ENCODE results near the gene CANT1. TPM values are rescaled to one million over a fixed set of nuclear protein-coding genes. Genes with fewer than 3 reads are reported as not detected.

The CANT1 gene
- total RNA-seq, 1 donor from 2014 or later, result 81.6 TPM

GRCh38 chr17:79048826-79049755, 39.5 kb upstream of the CANT1 start:
- Mint-ChIP-seq H3K27me3 (ENCODE audit: unreplicated experiment) (peaks cover 14% of the 10 kb centered on the region), H3K4me3 (ENCODE audit: unreplicated experiment) (no peak overlapping the region), H3K27ac (ENCODE audit: unreplicated experiment) (no peak overlapping the region), H3K36me3 (ENCODE audit: low read depth, unreplicated experiment) (no peaks in the 10 kb centered on the region), H3K4me1 (ENCODE audit: unreplicated experiment) (no peaks in the 10 kb centered on the region), H3K9me3 (ENCODE audit: unreplicated experiment) (no peaks in the 10 kb centered on the region)
- TF ChIP-seq, protein P1, sequence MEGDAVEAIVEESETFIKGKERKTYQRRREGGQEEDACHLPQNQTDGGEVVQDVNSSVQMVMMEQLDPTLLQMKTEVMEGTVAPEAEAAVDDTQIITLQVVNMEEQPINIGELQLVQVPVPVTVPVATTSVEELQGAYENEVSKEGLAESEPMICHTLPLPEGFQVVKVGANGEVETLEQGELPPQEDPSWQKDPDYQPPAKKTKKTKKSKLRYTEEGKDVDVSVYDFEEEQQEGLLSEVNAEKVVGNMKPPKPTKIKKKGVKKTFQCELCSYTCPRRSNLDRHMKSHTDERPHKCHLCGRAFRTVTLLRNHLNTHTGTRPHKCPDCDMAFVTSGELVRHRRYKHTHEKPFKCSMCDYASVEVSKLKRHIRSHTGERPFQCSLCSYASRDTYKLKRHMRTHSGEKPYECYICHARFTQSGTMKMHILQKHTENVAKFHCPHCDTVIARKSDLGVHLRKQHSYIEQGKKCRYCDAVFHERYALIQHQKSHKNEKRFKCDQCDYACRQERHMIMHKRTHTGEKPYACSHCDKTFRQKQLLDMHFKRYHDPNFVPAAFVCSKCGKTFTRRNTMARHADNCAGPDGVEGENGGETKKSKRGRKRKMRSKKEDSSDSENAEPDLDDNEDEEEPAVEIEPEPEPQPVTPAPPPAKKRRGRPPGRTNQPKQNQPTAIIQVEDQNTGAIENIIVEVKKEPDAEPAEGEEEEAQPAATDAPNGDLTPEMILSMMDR (IDR thresholded peaks at IDR 0.05; ENCODE audit: unreplicated experiment), result no peak
- no peak for DNase-seq (ENCODE audit: low spot score)

GRCh38 chr17:79047923-79048825, 38.6 kb upstream of the CANT1 start:
- peaks cover 3% of the 10 kb centered on the region for H3K4me1 Mint-ChIP-seq (ENCODE audit: unreplicated experiment)
- H3K27me3 Mint-ChIP-seq (ENCODE audit: unreplicated experiment), result peaks cover 17% of the 10 kb centered on the region
- no peaks in the 10 kb centered on the region for H3K9me3 Mint-ChIP-seq (ENCODE audit: unreplicated experiment)
- H3K36me3 Mint-ChIP-seq (ENCODE audit: low read depth, unreplicated experiment), result peaks cover 4% of the 10 kb centered on the region
- TF ChIP-seq, protein P1 (IDR thresholded peaks at IDR 0.05; ENCODE audit: unreplicated experiment), result no peak
- no peak overlapping the region for H3K4me3 Mint-ChIP-seq (ENCODE audit: unreplicated experiment)
- DNase-seq (ENCODE audit: low spot score), result no peak
- no peak overlapping the region for H3K27ac Mint-ChIP-seq (ENCODE audit: unreplicated experiment)

- Mint-ChIP-seq H3K27me3 (ENCODE audit: unreplicated experiment) (peaks cover 20% of the 10 kb centered on the region), H3K27ac (ENCODE audit: unreplicated experiment) (no peak overlapping the region), H3K9me3 (ENCODE audit: unreplicated experiment) (no peaks in the 10 kb centered on the region), H3K4me1 (ENCODE audit: unreplicated experiment) (peaks cover 4% of the 10 kb centered on the region), H3K36me3 (ENCODE audit: low read depth, unreplicated experiment) (peaks cover 7% of the 10 kb centered on the region), H3K4me3 (ENCODE audit: unreplicated experiment) (no peak overlapping the region)
- DNase-seq (ENCODE audit: low spot score), result no peak
- TF ChIP-seq, protein P1 (IDR thresholded peaks at IDR 0.05; ENCODE audit: unreplicated experiment), result no peak
Measured at GRCh38 chr17:79047291-79047920, 37.8 kb upstream of the CANT1 start.

DNA sequence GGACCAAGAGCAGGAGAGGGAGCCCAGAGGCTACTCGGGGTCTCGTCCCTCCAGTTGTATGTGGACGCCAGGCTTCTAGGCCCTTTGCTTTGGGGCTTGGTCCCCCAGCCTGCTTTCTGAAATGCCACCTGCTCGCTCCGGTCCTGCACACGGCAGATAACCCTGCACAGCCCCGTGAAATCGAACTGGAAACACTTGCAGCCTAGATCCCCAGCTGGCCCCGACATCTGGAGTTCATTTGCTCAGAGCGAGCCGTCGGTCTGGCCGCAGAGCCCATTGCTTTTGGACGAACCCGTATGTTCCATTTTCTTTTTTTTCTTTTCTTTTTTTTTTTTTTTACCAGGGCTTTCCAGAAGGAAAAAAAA, 37.3 kb upstream of the CANT1 start:
- peaks cover 20% of the 10 kb centered on the region for H3K27me3 Mint-ChIP-seq (ENCODE audit: unreplicated experiment)

More for the DNA sequence above, 37.3 kb upstream of the CANT1 start:
- H3K27ac Mint-ChIP-seq (ENCODE audit: unreplicated experiment), result no peak overlapping the region
- DNase-seq (ENCODE audit: low spot score), result no peak
- TF ChIP-seq, protein P1 (IDR thresholded peaks at IDR 0.05; ENCODE audit: unreplicated experiment), result no peak
- H3K9me3 Mint-ChIP-seq (ENCODE audit: unreplicated experiment), result no peaks in the 10 kb centered on the region
- no peak overlapping the region for H3K4me3 Mint-ChIP-seq (ENCODE audit: unreplicated experiment)
- H3K4me1 Mint-ChIP-seq (ENCODE audit: unreplicated experiment), result peaks cover 4% of the 10 kb centered on the region
- H3K36me3 Mint-ChIP-seq (ENCODE audit: low read depth, unreplicated experiment), result peaks cover 7% of the 10 kb centered on the region

Measured in endothelial cell (in vitro differentiated cells).